GM12874 (cell line): ENCODE data around the gene CALN1.

ENCODE experiments used
- CTCF ChIP-seq: IDR thresholded peaks from 2 replicates; pipeline ENCODE4 v1.5.1; 2011; ENCODE audit warnings: low read depth, mild to moderate bottlenecking, control low read depth, low read length, moderate library complexity; ENCODE audit not compliant: insufficient read depth

CALN1 gene

GRCh38 chr7:72213769-72214168 lies 198.4 kb downstream of the CALN1 start:
- TF ChIP-seq CTCF, result no peak

- no peak for TF ChIP-seq CTCF
Measured at GRCh38 chr7:72213081-72213480, 199.1 kb downstream of the CALN1 start.

- TF ChIP-seq CTCF, result no peak
Measured at GRCh38 chr7:72211175-72211574, 201.0 kb downstream of the CALN1 start.

- TF ChIP-seq CTCF, result no peak
Measured at GRCh38 chr7:72196176-72196575, 216.0 kb downstream of the CALN1 start.

GRCh38 chr7:72190919-72191318 lies 221.2 kb downstream of the CALN1 start:
- TF ChIP-seq CTCF, result no peak

GRCh38 chr7:72190146-72190545 lies 222.0 kb downstream of the CALN1 start:
- TF ChIP-seq CTCF, result no peak

GRCh38 chr7:72187179-72187578 lies 225.0 kb downstream of the CALN1 start:
- no peak for TF ChIP-seq CTCF

- peak; percentile 7; the same call in 1 of the 2 replicates for TF ChIP-seq CTCF
Measured at GRCh38 chr7:72183835-72184234, 228.3 kb downstream of the CALN1 start.
